Measurements from ENCODE around the gene MIER2. TPM values are rescaled to one million over a fixed set of nuclear protein-coding genes. Genes with fewer than 3 reads are reported as not detected.

The MIER2 gene
- total RNA-seq, 1 donor from 2014 or later: 12.7 TPM

- Histone ChIP-seq H3K36me3 (ENCODE audit: control insufficient read depth, insufficient read depth, low read length) (no peaks in the 10 kb centered on the region), H3K27me3 (ENCODE audit: control insufficient read depth, insufficient read depth, low read length) (peaks cover 8% of the 10 kb centered on the region), H3K4me3 (ENCODE audit: low read depth, low read length) (no peak overlapping the region)
- TF ChIP-seq CTCF (IDR thresholded peaks at IDR 0.05; ENCODE audit: insufficient read depth, low read length, poor library complexity, severe bottlenecking): no peak
- no peak for DNase-seq (ENCODE audit: low read depth)
Observed at GRCh38 chr19:287381-287871, 57.2 kb downstream of the MIER2 start.

GRCh38 chr19:283395-283794 lies 61.2 kb downstream of the MIER2 start:
- H3K4me3 ChIP-seq (ENCODE audit: low read depth, low read length): no peak overlapping the region
- H3K36me3 ChIP-seq (ENCODE audit: control insufficient read depth, insufficient read depth, low read length): no peaks in the 10 kb centered on the region
- no peak for TF ChIP-seq CTCF (IDR thresholded peaks at IDR 0.05; ENCODE audit: insufficient read depth, low read length, poor library complexity, severe bottlenecking)
- no peaks in the 10 kb centered on the region for H3K27me3 ChIP-seq (ENCODE audit: control insufficient read depth, insufficient read depth, low read length)
- DNase-seq (ENCODE audit: low read depth): no peak

- Histone ChIP-seq H3K27me3 (ENCODE audit: control insufficient read depth, insufficient read depth, low read length) (no peaks in the 10 kb centered on the region), H3K36me3 (ENCODE audit: control insufficient read depth, insufficient read depth, low read length) (no peaks in the 10 kb centered on the region), H3K4me3 (ENCODE audit: low read depth, low read length) (no peak overlapping the region)
- DNase-seq (ENCODE audit: low read depth): no peak
- TF ChIP-seq CTCF (IDR thresholded peaks at IDR 0.05; ENCODE audit: insufficient read depth, low read length, poor library complexity, severe bottlenecking): no peak
Observed at GRCh38 chr19:282501-282900, 62.1 kb downstream of the MIER2 start.

GRCh38 chr19:281992-282391 lies 62.6 kb downstream of the MIER2 start:
- DNase-seq (ENCODE audit: low read depth): no peak
- Histone ChIP-seq H3K4me3 (ENCODE audit: low read depth, low read length) (no peak overlapping the region), H3K27me3 (ENCODE audit: control insufficient read depth, insufficient read depth, low read length) (no peaks in the 10 kb centered on the region), H3K36me3 (ENCODE audit: control insufficient read depth, insufficient read depth, low read length) (no peaks in the 10 kb centered on the region)
- TF ChIP-seq CTCF (IDR thresholded peaks at IDR 0.05; ENCODE audit: insufficient read depth, low read length, poor library complexity, severe bottlenecking): no peak

- H3K27me3 ChIP-seq (ENCODE audit: control insufficient read depth, insufficient read depth, low read length): no peaks in the 10 kb centered on the region
Observed at GRCh38 chr19:281156-281853, 63.3 kb downstream of the MIER2 start.

More at GRCh38 chr19:281156-281853, 63.3 kb downstream of the MIER2 start:
- H3K4me3 ChIP-seq (ENCODE audit: low read depth, low read length): no peak overlapping the region
- no peaks in the 10 kb centered on the region for H3K36me3 ChIP-seq (ENCODE audit: control insufficient read depth, insufficient read depth, low read length)
- DNase-seq (ENCODE audit: low read depth): no peak
- TF ChIP-seq CTCF (IDR thresholded peaks at IDR 0.05; ENCODE audit: insufficient read depth, low read length, poor library complexity, severe bottlenecking): no peak

Data from kidney epithelial cell (primary cell).